ENCODE data around the gene TFIP11.

TFIP11 gene

DNA sequence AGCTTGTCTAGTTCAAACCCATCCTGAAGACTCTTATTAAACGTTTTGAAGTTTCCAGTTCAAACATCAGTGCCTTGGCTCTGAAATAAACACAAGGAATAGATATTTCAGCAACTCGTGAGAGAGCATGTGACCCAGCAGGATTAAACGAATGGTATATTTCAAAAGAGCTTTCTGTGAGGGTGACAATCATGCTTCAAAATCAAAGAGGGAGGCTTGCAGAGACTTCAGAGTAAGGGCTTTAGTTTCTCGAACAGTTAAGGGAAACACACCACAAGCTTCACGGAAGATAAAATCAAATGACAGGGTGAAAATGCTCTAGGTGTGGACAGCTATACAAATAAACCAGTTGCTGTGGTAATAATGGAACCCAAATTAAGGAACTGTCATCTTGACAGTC is 30.1 kb downstream of the TFIP11 start:
- DNase-seq = no peak
- Mint-ChIP-seq H3K36me3 (ENCODE audit: low read depth) (peaks cover 28% of the 10 kb centered on the region), H3K27ac (peak overlapping the region; percentile 96), H3K4me3 (peak overlapping the region; percentile 96), H3K4me1 (peaks cover 77% of the 10 kb centered on the region), H3K9me3 (no peaks in the 10 kb centered on the region), H3K27me3 (no peaks in the 10 kb centered on the region)
- no peak for ATAC-seq

DNA sequence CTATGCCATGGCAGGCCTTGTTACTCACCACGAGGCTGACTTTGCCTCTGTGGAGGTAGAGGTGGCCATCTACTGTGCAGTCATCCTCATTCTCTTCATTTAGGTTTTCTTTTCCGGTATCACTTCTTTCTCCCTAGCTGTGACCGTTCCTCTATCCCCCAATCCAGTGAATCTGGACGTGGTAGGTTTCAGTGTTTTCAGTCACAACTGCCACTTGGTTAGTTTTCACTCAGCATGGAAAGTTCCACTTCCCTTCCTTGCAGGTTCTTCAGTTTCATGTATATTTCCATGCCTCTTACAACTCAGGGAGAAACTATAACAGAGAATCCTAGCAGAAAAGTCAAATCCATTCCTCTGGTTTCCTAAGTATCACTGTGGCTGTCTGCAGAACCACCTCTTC is 30.6 kb downstream of the TFIP11 start:
- Mint-ChIP-seq H3K4me1 (peaks cover 79% of the 10 kb centered on the region), H3K4me3 (peak overlapping the region; percentile 96), H3K27ac (peak overlapping the region; percentile 96), H3K9me3 (no peaks in the 10 kb centered on the region), H3K27me3 (no peaks in the 10 kb centered on the region), H3K36me3 (ENCODE audit: low read depth) (peaks cover 29% of the 10 kb centered on the region)
- no peak for DNase-seq
- ATAC-seq = no peak

DNA sequence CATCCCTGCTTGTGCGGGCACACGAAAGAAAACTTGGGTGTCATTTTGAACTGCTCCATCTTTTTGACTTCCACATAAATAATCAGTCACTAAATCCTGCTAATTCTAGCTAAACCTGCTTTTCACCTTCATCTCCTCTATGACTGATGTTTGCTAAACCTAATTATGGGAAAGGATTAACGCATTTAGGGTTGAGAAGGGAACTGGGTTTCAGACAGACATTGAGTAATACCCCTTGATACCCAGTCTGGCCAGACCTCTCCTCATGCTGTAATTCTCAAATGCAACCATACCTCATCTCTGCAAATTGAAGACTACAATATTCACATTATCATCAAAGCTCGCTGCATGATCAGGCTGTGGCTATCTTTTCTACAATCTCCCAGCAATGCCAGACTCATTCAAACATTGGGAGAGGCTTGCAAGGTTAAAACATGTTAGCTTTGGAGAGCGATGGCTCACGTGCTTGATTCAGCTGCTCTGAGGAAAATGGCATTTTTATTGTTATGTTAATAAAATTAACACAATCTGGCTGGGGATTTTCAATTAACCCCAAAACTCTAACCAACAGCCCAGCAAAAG is 31.1 kb downstream of the TFIP11 start:
- H3K27ac Mint-ChIP-seq = peak overlapping the region; percentile 96
- peak overlapping the region; percentile 96 for H3K4me3 Mint-ChIP-seq
- peaks cover 30% of the 10 kb centered on the region for H3K36me3 Mint-ChIP-seq (ENCODE audit: low read depth)
- H3K4me1 Mint-ChIP-seq = peaks cover 79% of the 10 kb centered on the region
- ATAC-seq (no peak), DNase-seq (no peak)
- no peaks in the 10 kb centered on the region for H3K9me3 Mint-ChIP-seq
- no peaks in the 10 kb centered on the region for H3K27me3 Mint-ChIP-seq

DNA sequence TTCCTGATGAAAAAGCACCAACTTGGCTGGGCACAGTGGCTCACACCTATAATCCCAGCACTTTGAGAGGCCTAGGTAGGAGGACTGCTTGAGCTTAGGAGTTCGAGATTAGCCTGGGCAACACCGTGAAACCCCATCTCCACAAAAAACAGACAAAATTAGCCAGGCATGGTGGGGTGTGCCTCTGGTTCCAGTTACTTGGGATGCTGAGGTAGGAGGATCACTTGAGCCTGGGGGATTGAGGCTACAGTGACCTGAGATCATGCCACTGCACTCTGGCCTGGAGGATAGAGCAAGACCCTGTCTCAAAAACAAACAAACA is 31.7 kb downstream of the TFIP11 start:
- Mint-ChIP-seq H3K9me3 (no peaks in the 10 kb centered on the region), H3K27ac (peak overlapping the region; percentile 78), H3K4me3 (peak overlapping the region; percentile 96), H3K27me3 (no peaks in the 10 kb centered on the region), H3K36me3 (ENCODE audit: low read depth) (peaks cover 30% of the 10 kb centered on the region), H3K4me1 (peaks cover 73% of the 10 kb centered on the region)
- DNase-seq (no peak), ATAC-seq (no peak)

DNA sequence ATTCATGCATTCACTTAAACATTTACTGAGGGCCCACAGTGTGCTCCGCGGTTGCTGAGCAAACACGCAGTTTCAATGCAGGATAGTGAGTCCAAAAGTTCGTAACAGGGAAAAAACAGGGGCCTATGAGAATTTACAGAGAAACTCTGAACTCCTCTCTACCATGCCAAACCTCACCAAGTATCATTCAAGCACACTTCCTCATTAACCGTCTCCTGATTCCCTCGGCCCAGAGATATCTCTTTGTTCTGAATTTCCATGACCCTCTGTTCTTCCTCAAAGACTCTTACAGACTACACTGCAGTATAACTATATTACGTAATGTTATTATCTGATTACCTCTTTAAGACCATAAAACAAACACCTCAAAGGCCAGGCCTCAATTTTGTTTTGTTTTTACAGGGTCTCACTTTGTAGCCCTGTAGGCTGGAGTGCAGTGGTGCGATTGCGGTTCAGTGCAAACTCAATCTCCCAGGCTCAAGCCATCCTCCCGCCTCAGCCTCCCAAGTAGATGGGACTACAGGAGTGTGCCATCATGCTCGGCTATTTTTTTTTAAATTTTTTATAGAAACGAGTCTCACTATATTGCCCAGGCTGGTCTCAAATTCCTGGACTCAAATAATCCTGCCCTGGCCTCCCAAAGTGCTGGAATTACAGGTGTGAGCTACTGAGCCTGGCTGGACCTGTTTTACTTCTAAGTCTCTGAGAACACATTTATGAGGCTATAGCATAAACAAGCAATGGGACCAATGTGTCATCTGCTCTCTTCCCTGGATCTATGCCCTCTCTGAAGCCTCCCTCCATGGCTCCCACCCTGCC is 32.3 kb downstream of the TFIP11 start:
- Mint-ChIP-seq H3K4me3 (peak overlapping the region; percentile 96), H3K9me3 (no peaks in the 10 kb centered on the region), H3K27me3 (no peaks in the 10 kb centered on the region), H3K27ac (peak overlapping the region; percentile 82), H3K4me1 (peaks cover 68% of the 10 kb centered on the region), H3K36me3 (ENCODE audit: low read depth) (peaks cover 31% of the 10 kb centered on the region)
- DNase-seq = no peak
- no peak for ATAC-seq

DNA sequence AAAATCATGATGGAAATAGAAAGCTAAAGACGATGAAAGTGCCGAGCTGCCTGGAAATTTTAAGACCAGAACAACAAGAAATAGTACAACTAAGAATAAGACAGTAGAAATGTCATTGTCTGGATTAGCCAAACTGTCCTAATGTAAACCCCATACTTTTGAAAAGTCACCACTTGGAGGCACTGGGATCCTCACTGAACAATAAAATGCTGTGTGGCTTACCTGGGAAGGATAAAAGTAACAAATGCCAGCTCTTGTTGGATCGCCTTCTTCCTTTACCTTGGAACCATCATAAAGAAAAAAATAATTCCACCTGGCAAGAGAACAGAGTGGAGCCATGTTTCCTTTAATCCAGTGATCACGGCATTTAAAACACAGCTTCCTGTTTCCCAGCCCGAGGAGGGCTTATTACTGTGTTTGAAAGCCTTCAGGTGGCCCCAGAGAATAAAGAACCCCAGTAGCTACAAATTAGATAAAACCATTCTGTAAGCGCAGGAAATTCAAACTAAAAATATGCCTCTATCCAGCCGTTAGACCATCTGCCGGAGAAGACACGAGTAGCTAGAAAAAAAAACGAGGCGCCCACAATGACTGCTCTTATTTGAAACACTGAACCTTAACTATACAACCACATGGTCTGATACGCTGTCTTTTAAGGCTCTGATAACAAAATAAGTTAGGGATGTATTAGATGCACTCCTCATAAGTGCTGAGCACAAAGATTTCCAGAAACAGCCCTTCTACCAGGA is 33.1 kb downstream of the TFIP11 start:
- Mint-ChIP-seq H3K4me1 (peaks cover 67% of the 10 kb centered on the region), H3K27me3 (no peaks in the 10 kb centered on the region), H3K9me3 (no peaks in the 10 kb centered on the region), H3K4me3 (peak overlapping the region; percentile 96), H3K27ac (peak overlapping the region; percentile 82), H3K36me3 (ENCODE audit: low read depth) (peaks cover 39% of the 10 kb centered on the region)
- DNase-seq (no peak), ATAC-seq (no peak)

DNA sequence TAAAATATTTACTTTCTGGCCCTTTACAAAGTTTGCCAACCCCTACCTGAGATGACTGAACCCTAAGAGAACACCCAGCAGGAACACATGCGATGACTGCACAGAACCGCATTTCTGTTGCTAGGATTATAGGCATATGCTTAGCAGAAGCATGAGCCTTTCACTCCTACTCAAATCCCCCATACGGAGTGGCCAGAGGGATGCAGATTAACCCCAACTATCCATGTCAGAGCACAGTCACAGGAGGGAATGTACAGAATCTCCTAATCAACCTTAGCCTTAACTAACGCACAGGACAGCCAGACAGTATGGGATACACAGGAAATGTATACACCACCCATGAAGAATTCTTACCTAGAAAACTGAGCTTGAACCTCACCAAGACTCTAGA is 34.9 kb downstream of the TFIP11 start:
- no peak for DNase-seq
- Mint-ChIP-seq H3K27me3 (no peaks in the 10 kb centered on the region), H3K4me1 (peaks cover 56% of the 10 kb centered on the region), H3K27ac (no peak overlapping the region), H3K9me3 (no peaks in the 10 kb centered on the region), H3K36me3 (ENCODE audit: low read depth) (peaks cover 51% of the 10 kb centered on the region), H3K4me3 (no peak overlapping the region)
- ATAC-seq = no peak

DNA sequence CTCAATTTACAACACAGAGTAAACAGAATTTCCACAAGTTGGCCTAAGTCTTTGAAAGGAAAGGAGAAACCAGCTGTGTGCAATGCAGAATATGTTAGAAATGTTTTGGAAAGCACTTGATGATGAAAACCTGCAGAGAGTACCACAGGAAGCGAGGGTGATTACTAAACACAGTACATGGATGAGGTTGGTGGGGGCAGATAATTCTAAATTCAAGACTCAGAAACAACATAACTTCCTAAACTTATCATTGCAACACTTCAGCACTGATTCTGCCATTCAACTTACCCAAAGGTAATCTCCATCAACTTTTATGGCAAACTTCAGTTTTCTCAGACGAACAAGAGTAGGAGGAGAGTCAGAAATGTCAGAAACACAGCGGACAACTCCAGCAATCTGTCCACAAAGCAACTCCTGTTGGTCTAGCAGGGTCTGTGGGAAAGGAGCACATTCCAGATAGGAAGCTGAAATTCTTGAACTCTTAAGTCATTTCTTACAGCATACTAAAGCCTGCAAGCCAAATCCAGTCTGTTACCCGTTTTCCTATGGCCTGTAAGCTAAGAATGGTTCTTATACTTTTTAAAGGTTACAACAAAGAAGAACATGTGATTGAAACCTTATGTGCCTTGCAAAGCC is 35.5 kb downstream of the TFIP11 start:
- peaks cover 51% of the 10 kb centered on the region for H3K4me1 Mint-ChIP-seq
- no peaks in the 10 kb centered on the region for H3K9me3 Mint-ChIP-seq
- no peak overlapping the region for H3K27ac Mint-ChIP-seq
- no peak for DNase-seq
- H3K4me3 Mint-ChIP-seq = no peak overlapping the region
- no peaks in the 10 kb centered on the region for H3K27me3 Mint-ChIP-seq
- ATAC-seq = no peak
- H3K36me3 Mint-ChIP-seq (ENCODE audit: low read depth) = peaks cover 54% of the 10 kb centered on the region

DNA sequence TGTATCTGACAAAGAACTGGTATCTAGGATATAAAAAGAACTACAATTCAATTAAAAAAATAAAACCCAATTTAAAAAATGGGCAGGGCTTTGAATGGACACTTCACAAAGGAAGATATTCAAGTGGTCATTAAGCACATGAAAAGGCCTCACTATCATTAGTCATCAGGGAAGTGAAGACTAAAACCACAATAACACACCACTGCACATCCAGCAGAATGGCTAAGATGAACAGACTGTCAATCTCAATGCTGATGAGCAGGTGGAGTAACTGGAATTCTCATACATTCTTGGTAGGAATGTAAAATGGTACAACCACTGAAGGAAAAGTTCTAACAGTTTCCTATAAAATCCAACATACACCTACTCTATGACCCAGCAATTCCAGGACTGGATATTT is 37.6 kb downstream of the TFIP11 start:
- DNase-seq = no peak
- no peak overlapping the region for H3K4me3 Mint-ChIP-seq

DNA sequence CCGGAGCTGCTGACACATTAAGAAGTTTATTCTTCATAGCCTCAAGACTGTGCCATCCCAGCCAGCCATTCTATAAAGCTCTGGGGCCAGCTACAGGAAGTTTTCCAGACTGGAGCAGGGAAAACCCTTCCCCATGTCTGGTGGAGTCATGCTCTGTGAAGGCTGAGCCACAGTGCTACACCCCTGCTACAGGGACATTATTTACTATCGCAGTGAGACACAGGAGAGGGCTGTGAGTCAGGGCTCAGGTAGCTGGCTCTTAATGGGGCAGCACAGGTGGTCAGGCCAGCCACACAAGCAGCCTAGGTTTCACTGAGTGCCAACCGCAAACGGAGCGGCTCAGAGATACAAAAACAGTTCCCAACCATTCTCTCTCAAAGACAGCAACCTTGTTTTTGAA is 40.8 kb downstream of the TFIP11 start:
- H3K27ac Mint-ChIP-seq = no peak overlapping the region
- H3K9me3 Mint-ChIP-seq = no peaks in the 10 kb centered on the region
- no peaks in the 10 kb centered on the region for H3K27me3 Mint-ChIP-seq
- no peak overlapping the region for H3K4me3 Mint-ChIP-seq
- ATAC-seq = no peak
- peaks cover 7% of the 10 kb centered on the region for H3K4me1 Mint-ChIP-seq
- no peak for DNase-seq
- H3K36me3 Mint-ChIP-seq (ENCODE audit: low read depth) = peaks cover 54% of the 10 kb centered on the region

More for the DNA sequence above, 37.6 kb downstream of the TFIP11 start:
- H3K27ac Mint-ChIP-seq = no peak overlapping the region
- no peak for ATAC-seq
- peaks cover 30% of the 10 kb centered on the region for H3K4me1 Mint-ChIP-seq
- peaks cover 53% of the 10 kb centered on the region for H3K36me3 Mint-ChIP-seq (ENCODE audit: low read depth)
- H3K9me3 Mint-ChIP-seq = no peaks in the 10 kb centered on the region
- no peaks in the 10 kb centered on the region for H3K27me3 Mint-ChIP-seq

DNA sequence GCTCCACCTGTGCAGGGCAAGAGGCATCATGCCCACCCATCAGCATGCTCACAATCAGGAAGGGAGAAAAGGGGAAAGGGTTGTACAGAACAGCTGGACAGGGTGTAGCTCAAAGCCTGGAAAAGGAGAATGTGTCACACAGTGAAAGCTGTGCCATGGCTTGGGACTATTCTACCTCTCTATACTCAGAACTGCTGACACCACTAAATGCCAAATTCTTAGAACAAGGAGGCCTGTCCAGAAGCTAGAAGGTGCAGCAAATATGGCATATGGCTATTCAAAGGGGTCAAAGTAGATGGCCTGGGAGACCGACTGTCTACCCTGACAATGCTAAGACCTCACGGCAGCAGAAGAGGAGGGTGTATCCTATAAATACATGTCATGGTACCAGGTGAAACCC is 41.5 kb downstream of the TFIP11 start:
- ATAC-seq = no peak
- H3K4me3 Mint-ChIP-seq = no peak overlapping the region
- no peaks in the 10 kb centered on the region for H3K9me3 Mint-ChIP-seq
- H3K27me3 Mint-ChIP-seq = no peaks in the 10 kb centered on the region
- DNase-seq = no peak
- H3K4me1 Mint-ChIP-seq = peaks cover 7% of the 10 kb centered on the region
- peaks cover 55% of the 10 kb centered on the region for H3K36me3 Mint-ChIP-seq (ENCODE audit: low read depth)
- H3K27ac Mint-ChIP-seq = no peak overlapping the region

DNA sequence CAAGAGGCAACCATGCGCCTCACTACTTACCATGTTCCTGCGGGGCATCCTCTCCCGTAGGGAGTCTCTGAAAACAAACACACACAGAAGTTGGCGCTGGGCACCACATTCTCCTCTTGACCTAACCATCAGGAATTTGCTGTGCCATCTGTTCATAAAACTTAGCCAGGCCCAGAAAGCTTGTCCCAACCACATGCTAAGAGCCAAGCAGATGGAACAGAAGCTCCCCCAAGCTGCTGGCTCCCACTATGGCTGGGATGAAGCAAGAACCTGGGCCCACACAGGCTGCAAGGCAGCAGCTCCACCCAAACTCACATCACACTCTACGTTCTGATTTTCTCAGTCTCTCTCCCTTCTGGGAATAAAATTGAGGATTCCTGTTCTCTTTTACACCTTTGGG is 46.1 kb downstream of the TFIP11 start:
- no peak overlapping the region for H3K4me3 Mint-ChIP-seq
- H3K36me3 Mint-ChIP-seq (ENCODE audit: low read depth) = peaks cover 40% of the 10 kb centered on the region
- ATAC-seq = no peak
- no peaks in the 10 kb centered on the region for H3K4me1 Mint-ChIP-seq
- no peaks in the 10 kb centered on the region for H3K27me3 Mint-ChIP-seq
- no peak for DNase-seq
- no peak overlapping the region for H3K27ac Mint-ChIP-seq
- H3K9me3 Mint-ChIP-seq = no peaks in the 10 kb centered on the region

DNA sequence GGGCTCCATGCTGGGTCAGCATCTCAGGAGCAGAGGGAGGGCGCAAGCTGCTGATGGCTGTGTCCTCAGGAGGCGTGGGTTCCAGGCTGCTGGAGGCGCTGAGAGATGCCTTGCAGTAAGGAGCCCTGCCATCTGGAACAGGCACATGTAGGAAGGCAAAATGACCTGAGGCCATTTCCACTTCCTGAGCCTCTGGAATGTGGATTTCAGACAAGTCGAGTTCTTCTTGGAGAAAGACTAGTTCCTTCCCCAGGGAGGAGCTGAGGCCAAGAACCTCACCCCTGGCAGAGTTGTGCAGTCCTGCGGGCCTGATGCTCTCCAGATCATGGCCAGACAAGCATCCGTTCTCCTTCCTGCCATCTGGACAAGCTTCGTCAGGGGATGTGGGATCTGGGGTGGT is 48.0 kb downstream of the TFIP11 start:
- Mint-ChIP-seq H3K9me3 (no peaks in the 10 kb centered on the region), H3K4me3 (no peak overlapping the region), H3K27ac (no peak overlapping the region), H3K27me3 (no peaks in the 10 kb centered on the region), H3K4me1 (peaks cover 2% of the 10 kb centered on the region), H3K36me3 (ENCODE audit: low read depth) (peaks cover 37% of the 10 kb centered on the region)
- ATAC-seq (no peak), DNase-seq (no peak)

DNA sequence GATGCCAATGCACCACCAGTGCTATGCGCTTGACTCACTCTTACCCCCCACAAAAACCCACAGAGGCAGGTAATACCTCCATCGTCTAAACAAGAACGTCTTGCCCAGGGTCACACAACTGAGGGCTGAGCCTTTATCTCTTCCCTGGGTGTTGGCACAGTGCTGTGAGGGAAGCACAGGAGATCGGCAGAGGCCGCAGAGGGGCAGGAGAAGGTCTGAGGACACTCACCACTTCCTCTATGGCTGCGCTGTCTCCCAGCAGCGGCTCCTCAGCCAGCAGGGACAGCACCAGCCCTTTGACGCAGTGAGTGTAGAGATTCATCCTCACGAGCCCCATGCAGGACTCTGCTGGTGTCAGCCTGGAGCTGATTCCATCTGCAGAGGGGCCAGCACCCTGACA is 48.6 kb downstream of the TFIP11 start:
- ATAC-seq (no peak), DNase-seq (no peak)
- H3K36me3 Mint-ChIP-seq (ENCODE audit: low read depth) = peaks cover 32% of the 10 kb centered on the region
- no peak overlapping the region for H3K4me3 Mint-ChIP-seq
- H3K4me1 Mint-ChIP-seq = peaks cover 2% of the 10 kb centered on the region
- H3K9me3 Mint-ChIP-seq = no peaks in the 10 kb centered on the region
- H3K27ac Mint-ChIP-seq = no peak overlapping the region
- H3K27me3 Mint-ChIP-seq = no peaks in the 10 kb centered on the region
